ENCODE measurements around the gene DDX20.

Gene DDX20, protein sequence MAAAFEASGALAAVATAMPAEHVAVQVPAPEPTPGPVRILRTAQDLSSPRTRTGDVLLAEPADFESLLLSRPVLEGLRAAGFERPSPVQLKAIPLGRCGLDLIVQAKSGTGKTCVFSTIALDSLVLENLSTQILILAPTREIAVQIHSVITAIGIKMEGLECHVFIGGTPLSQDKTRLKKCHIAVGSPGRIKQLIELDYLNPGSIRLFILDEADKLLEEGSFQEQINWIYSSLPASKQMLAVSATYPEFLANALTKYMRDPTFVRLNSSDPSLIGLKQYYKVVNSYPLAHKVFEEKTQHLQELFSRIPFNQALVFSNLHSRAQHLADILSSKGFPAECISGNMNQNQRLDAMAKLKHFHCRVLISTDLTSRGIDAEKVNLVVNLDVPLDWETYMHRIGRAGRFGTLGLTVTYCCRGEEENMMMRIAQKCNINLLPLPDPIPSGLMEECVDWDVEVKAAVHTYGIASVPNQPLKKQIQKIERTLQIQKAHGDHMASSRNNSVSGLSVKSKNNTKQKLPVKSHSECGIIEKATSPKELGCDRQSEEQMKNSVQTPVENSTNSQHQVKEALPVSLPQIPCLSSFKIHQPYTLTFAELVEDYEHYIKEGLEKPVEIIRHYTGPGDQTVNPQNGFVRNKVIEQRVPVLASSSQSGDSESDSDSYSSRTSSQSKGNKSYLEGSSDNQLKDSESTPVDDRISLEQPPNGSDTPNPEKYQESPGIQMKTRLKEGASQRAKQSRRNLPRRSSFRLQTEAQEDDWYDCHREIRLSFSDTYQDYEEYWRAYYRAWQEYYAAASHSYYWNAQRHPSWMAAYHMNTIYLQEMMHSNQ

GRCh38 chr1:111755331-111756123 lies at the start of gene DDX20:
DDX20 (plus strand) TSS chr1:111755901; CDS start chr1:111755925, 24 bp downstream.
- DNase-seq (ENCODE audit: low read depth in 1 of 2, low spot score in 1 of 2), result peak; percentile 84 to 86

DNA sequence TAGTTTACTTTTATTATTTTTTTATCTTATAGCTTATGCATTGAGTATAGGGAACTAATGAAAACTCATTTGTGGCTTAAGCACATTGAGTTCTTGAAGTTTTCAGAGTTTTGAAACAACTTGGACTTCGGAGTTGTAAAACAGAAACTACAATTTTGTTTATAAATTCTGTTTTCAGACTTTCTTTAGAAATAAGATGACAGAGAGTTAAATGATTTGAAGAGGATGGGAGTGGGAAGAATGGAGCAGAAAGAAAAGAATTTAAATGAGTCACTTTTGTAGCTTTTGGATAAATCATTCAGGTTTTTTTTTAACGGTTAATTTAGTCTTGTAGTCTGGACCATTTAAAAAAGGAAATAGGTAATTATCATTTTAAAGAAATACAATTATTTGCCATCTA lies 48.8 kb upstream of the DDX20 start:
- no peak for DNase-seq (ENCODE audit: low read depth in 1 of 2, low spot score in 1 of 2)

GRCh38 chr1:111707906-111708305 lies 47.8 kb upstream of the DDX20 start:
- DNase-seq (ENCODE audit: low read depth in 1 of 2, low spot score in 1 of 2), result no peak

DNA sequence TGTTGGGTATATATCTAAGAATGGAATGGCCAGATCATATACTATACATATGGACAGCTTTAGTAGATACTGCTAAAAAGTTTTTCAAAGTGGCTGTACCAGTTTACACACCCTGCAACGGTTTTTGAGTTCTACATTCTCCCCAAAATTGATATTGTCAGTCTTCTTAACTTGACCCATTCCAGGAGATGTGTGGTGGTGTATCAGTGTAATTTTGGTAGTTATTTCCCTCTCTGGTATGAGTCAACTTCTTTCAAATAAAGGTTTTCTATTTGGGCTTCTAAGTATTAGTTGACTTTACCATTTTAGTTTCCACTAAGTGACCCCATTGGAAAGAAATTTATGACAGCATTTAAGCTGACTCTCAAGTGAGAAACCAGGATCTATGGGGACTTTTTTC lies 45.7 kb upstream of the DDX20 start:
- no peak for DNase-seq (ENCODE audit: low read depth in 1 of 2, low spot score in 1 of 2)

GRCh38 chr1:111716333-111716732 lies 39.4 kb upstream of the DDX20 start:
- DNase-seq (ENCODE audit: low read depth in 1 of 2, low spot score in 1 of 2), result no peak

- no peak for DNase-seq (ENCODE audit: low read depth in 1 of 2, low spot score in 1 of 2)
Measured at GRCh38 chr1:111717450-111717849, 38.3 kb upstream of the DDX20 start.

- DNase-seq (ENCODE audit: low read depth in 1 of 2, low spot score in 1 of 2), result no peak
Measured at GRCh38 chr1:111719135-111719534, 36.6 kb upstream of the DDX20 start.

DNA sequence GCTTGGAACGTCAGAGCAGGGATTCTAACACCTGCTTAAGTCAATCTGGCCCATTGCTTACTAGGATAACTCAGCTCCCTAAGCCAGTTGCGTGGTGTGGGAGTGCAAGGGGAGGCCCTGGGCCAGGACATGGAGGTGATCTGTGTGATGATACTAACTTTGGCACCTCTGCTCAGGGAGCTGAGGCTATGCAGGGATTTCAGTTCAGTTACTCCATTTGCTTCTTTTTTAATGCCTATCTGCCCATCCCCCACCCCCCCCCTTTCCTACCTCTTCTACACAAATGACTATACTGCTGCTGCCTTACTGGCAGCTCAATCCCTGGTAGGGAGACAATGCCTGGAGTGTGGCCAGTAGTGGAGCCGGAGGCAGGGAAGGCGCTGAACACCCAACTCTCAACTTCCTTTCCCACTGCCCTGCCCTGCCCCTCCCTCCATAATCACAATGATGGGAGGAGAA lies 36.0 kb upstream of the DDX20 start:
- no peak for DNase-seq (ENCODE audit: low read depth in 1 of 2, low spot score in 1 of 2)

DNA sequence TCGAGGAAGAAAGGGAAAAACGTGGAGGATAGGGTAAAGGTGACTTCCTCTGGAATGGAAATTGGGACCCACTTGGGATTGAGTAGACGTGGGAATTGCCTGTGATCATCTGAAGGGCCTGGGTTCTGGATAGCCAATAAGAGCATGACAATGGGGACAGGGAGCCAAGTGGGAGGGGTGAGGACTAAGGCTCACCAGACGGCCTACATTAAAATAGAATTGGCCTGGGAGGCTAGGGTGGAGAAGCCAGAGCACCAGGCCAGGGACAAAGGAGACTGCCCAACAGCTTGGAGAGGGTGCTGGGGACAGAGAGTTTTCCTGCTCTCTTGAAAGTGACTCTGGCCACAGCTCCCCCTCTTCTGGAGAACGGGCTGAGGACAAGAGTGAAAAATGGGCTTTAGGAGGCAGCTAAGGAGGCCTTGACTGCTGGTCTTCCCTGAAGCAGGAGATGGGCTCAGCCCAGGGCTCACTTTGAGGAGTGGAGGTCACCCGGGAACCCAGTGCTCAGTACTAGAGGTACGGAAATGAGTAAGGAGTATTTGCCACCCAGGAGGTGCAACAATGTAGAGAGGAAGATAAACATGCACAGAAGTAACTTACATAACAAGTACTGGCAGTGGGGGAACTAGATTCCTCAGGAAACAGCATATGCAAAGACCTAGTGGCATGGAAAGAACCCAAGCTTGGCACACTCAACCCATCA lies 35.3 kb upstream of the DDX20 start:
- no peak for DNase-seq (ENCODE audit: low read depth in 1 of 2, low spot score in 1 of 2)

DNA sequence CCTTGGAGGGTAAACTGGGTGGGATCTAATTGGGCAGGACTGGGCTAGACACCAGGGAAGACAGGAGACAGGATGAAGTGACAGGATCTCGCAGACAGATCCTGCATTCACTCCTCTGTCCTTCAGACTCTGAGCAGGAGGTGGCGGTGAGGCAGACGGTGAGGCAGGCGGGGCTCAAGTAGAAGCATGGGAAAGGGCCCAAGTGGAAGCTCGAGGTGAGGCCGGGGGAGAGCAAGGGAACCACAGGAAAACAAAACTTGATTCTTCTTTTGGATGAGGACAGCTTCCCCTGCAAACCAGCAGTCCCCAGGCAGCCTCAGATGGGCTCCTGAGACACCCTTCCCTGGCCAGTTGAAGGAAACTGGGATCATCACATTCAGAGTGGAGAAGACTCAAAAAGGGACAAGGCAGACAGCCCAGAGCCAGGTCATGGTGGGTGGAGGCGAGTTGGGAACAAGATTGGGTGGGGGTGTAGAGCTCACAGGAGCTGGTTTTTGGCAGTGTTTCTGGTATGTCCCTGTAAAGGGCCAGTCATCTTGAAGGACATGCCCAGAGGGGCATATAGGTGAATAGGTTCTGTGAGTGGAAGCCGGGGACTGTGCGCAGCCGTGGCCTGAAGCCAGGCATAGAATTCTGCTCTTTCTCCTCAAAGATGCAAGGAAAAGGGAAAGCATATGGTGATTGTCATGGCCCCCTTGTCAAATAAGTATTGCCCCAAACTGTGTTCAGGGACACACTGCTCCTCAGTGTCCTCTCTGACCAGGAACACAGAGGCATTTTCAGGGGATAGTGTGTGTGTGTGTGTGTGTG lies 34.5 kb upstream of the DDX20 start:
- DNase-seq (ENCODE audit: low read depth in 1 of 2, low spot score in 1 of 2), result no peak

DNA sequence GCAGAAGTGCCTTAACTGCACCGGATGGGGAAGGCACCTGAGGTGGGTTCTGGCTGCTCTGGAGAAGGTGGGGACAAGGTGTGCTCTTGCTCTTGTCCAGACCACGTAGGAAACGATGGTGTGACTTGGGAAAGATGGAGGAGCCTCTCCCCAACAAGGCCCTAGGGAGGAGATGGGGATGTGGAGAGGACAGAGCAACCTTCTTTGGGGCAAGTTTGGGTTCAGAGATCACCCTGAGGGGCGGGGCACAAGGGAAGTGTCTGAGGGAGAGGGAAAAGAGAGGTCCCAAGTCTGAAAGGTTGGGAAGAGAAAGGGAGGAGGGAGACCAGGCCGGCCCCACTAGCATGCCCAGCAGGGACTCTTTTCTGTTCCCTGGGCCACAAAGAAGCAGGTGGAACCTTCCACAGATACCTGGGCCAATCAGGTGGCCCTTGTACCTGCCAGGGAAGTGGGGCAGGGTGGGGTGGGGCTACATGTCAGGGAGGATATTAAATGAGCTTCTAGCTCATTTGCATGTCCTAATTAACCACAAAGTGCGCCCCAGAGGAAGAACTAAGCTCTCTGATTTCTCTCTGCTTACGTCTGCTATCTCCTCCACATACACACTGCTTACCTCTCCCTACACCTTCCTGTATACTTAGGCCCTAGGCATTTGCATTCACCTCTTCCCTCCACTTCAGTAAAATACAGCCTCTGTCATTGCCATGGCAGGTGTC lies 32.5 kb upstream of the DDX20 start:
- no peak for DNase-seq (ENCODE audit: low read depth in 1 of 2, low spot score in 1 of 2)

- DNase-seq (ENCODE audit: low read depth in 1 of 2, low spot score in 1 of 2), result no peak
Measured at GRCh38 chr1:111723871-111724270, 31.8 kb upstream of the DDX20 start.

DNA sequence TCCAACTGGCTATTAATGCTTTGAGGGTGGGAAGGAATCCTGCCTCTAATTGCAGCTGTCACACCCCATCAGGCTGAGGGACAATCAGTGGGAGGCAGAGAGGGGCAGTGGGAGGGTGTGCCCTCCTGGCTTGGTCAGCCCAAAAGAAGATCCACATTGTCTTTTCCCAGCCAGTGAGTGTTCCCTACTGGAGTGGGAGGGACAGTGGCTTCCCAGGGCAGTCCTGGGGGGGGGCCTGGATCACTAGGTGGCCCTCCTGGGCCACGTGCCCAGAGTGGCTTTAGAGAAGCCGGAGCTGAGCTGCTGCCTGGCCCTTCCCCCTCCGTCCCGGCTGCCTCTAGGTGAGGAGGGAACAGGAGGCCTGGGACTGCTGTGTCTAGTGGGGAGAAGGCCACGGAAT lies 30.5 kb upstream of the DDX20 start:
- DNase-seq (ENCODE audit: low read depth in 1 of 2, low spot score in 1 of 2), result no peak

DNA sequence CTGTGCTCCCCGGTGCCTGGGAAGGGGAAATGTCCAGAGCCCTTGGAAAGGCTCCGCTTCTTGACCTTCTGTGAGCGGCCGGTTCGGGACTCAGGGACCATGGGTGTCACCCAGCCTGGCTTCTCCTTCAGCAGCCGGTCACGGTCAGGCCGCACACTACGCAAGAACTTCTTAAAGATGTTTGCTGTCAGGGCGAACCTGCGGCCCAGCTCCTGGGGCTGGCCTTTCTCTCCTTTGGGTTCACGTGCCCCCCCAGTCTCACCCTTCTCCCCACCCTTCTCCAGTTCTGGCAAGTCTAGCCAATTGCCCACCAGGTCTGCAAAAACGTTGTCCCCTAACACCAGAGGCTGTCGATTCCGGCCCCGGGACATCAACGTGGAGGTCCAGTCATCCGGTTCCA lies 28.6 kb upstream of the DDX20 start:
- no peak for DNase-seq (ENCODE audit: low read depth in 1 of 2, low spot score in 1 of 2)

- DNase-seq (ENCODE audit: low read depth in 1 of 2, low spot score in 1 of 2), result no peak
Measured at GRCh38 chr1:111729271-111729921, 26.3 kb upstream of the DDX20 start.

DNA sequence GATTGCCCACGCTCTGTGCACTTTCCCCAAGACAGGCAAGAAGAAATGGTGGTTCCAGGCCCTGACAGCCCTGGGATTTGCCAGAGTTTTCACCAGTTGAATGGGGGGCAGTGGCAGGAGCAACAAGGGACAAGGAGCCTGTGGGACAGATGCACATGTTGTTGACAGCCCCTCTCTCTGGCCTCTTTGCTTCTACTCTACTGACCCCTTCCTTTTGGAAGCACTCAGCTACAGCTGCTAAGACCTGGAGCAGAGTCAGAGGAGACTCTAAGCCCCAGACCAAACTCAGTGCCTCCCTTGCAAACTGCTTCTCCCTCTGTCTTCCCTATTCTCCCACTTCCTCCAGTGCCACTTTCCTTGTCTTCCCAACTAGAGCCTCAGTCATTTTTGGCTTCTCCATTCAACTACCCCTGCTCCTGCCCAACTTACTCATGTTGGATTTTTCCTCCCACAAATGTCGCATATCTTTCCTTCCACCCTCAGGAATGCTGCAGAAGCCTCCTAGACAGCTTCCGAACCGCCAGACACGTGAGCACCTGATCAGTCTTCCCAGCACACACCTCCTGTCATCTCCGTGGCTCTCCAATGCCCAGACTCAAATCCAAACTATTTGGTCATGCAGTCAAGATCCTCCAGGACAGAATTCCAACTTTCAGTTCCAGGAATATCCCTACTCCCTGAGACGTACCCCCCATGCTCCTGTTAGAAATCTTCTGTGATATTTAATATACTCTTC lies 25.6 kb upstream of the DDX20 start:
- no peak for DNase-seq (ENCODE audit: low read depth in 1 of 2, low spot score in 1 of 2)

- DNase-seq (ENCODE audit: low read depth in 1 of 2, low spot score in 1 of 2), result no peak
Measured at GRCh38 chr1:111730706-111731105, 25.0 kb upstream of the DDX20 start.

DNA sequence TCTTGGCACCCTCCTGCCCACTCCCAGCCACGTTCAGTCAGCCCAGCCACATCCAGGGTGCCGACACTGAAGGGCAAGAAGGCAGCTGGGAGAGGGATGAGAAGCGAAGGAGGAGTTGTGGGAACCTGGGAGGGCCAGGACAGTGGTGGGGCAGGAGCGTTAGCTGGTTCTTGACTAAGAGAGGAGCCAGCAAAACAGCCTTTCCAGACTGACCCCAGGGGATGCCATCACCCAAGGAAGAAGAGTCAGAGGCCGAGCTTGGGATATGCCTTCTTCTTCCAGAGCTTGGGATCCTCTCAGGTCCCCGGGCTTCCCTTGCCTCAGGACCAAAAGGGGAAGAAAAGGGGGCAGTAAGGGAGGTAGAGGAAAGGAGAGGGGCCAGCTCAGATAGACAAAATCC lies 23.7 kb upstream of the DDX20 start:
- DNase-seq (ENCODE audit: low read depth in 1 of 2, low spot score in 1 of 2), result no peak

Measured in activated CD4-positive, alpha-beta T cell treated with anti-CD3 and anti-CD28 coated beads, Interleukin-2, amount 50 U/mL, for 24 hours (primary cell).